ENCODE measurements around the gene ELK4. TPM values are rescaled to one million over a fixed set of nuclear protein-coding genes. Genes with fewer than 3 reads are reported as not detected.

The ELK4 gene
- total RNA-seq, 1 experiment from 2014 or later: 31.2 TPM

DNA sequence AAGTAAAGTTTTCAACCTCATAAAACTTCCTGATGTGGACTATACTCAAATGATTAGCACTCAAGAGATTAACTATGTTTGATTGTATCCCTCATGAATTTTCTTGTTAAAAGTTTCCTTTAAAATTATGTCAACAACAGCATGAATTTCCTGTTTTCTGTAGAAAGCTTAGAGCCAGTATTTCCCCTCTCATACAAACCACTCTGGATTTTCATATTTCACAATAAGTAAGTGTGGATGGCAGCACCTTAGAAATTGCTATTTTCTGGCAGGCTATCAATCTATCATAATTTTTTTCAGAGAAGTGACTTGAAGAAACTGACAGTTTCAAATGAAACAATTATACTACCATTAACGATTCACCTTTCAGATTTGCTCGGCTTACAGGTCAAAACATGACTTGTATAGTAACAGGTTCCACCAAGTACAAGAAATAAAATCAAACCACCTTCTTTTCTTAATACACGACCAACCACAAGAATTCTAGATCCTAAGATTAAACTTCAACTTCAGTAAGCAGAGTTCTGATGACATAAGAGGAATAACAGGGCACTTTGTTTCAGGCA, 20.8 kb downstream of the ELK4 start:
- no peaks in the 10 kb centered on the region for H3K9me3 Mint-ChIP-seq
- Histone ChIP-seq H2AK5ac (ENCODE audit: insufficient read length, low read length) (no peak overlapping the region), H3K4me2 (ENCODE audit: insufficient read depth, insufficient read length, low read length) (no peak overlapping the region), H3K27me3 (ENCODE audit: insufficient read depth, low read length) (no peaks in the 10 kb centered on the region), H4K20me1 (ENCODE audit: control insufficient read depth, insufficient read depth, insufficient read length) (no peaks in the 10 kb centered on the region), H3K27ac (ENCODE audit: insufficient read length, low read depth, low read length) (no peak overlapping the region), H3K9ac (ENCODE audit: extremely low read depth, insufficient read length, low read length) (no peak overlapping the region), H3K56ac (ENCODE audit: insufficient read length, low read depth, low read length) (no peak overlapping the region), H3K4ac (ENCODE audit: low read depth, low read length) (no peak overlapping the region), H2BK120ac (ENCODE audit: low read depth, low read length, poor library complexity, severe bottlenecking) (no peak overlapping the region), H3K79me2 (ENCODE audit: insufficient read depth, low read length) (no peaks in the 10 kb centered on the region), H3K79me1 (ENCODE audit: insufficient read depth, low read depth, low read length, poor library complexity, severe bottlenecking) (no peaks in the 10 kb centered on the region), H2BK20ac (ENCODE audit: low read depth, low read length, poor library complexity, severe bottlenecking) (no peak overlapping the region), H4K8ac (replicated peaks; ENCODE audit: insufficient read length, low read depth, low read length) (no peak overlapping the region), H3K23ac (ENCODE audit: insufficient read length, low read depth, low read length) (no peak overlapping the region), H2BK15ac (ENCODE audit: low read depth, low read length) (no peak overlapping the region), H2BK12ac (ENCODE audit: insufficient read length, low read depth, low read length) (no peak overlapping the region), H2AFZ (ENCODE audit: low read length) (no peak overlapping the region), H3T11ph (ENCODE audit: low read length) (no peak overlapping the region), H3K23me2 (ENCODE audit: insufficient read length, low read depth, low read length, poor library complexity, severe bottlenecking) (no peaks in the 10 kb centered on the region), H3K4me1 (ENCODE audit: insufficient read depth, low read length) (no peaks in the 10 kb centered on the region), H3K18ac (ENCODE audit: insufficient read length, low read depth, low read length) (no peak overlapping the region), H4K91ac (ENCODE audit: insufficient read length, low read depth, low read length) (no peak overlapping the region), H3K14ac (ENCODE audit: insufficient read depth, low read length) (no peak overlapping the region), H4K5ac (ENCODE audit: insufficient read length, low read depth, low read length) (no peak overlapping the region), H3K9me3 (ENCODE audit: control insufficient read depth, low read depth, low read length) (no peaks in the 10 kb centered on the region), H2BK5ac (ENCODE audit: insufficient read length, low read length) (no peak overlapping the region)
- TF ChIP-seq, protein P1, sequence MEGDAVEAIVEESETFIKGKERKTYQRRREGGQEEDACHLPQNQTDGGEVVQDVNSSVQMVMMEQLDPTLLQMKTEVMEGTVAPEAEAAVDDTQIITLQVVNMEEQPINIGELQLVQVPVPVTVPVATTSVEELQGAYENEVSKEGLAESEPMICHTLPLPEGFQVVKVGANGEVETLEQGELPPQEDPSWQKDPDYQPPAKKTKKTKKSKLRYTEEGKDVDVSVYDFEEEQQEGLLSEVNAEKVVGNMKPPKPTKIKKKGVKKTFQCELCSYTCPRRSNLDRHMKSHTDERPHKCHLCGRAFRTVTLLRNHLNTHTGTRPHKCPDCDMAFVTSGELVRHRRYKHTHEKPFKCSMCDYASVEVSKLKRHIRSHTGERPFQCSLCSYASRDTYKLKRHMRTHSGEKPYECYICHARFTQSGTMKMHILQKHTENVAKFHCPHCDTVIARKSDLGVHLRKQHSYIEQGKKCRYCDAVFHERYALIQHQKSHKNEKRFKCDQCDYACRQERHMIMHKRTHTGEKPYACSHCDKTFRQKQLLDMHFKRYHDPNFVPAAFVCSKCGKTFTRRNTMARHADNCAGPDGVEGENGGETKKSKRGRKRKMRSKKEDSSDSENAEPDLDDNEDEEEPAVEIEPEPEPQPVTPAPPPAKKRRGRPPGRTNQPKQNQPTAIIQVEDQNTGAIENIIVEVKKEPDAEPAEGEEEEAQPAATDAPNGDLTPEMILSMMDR (conservative IDR thresholded peaks at IDR 0.05): no peak
- no CpG with 5 or more reads among the region's 3 CpGs for WGBS (ENCODE audit: extremely low coverage, insufficient read length, low lambda C conversion rate)
- no peak overlapping the region for H3K4me3 Mint-ChIP-seq
- no peaks in the 10 kb centered on the region for H3K27me3 Mint-ChIP-seq (ENCODE audit: low read depth)
- peak overlapping the region in 2 of 3 experiments; percentile 7 to 69; a peak in 3 of 7 replicates for H3K27ac Mint-ChIP-seq
- DNase-seq: no peak
- no peaks in the 10 kb centered on the region for H3K4me1 Mint-ChIP-seq
- peaks cover 22 to 62% (median 50%) of the 10 kb centered on the region in 3 experiments; a peak in 6 of 7 replicates for H3K36me3 Mint-ChIP-seq (ENCODE audit: insufficient read depth in 1 of 3, low read depth in 3 of 3)
